GM12878 (cell line): ENCODE measurements around the gene ZNF32. TPM values are rescaled to one million over a fixed set of nuclear protein-coding genes. Genes with fewer than 3 reads are reported as not detected.

ENCODE experiments used
- ATAC-seq: fragments of 200-7000 bp; cut with Tn5 transposase; 3 replicates; pipeline ENCODE4 v1.9.1; 2020; ENCODE audit warnings: mild to moderate bottlenecking, moderate library complexity
- BruUV-seq: library from RNA; stranded (reverse); fragments of 400-500 nt; replicated peaks from 2 replicates; lab custom pipeline; 2021; lab: Mats Ljungman, UMichigan
- CTCF ChIA-PET: fragments of 300-600 bp; sonication (Branson Sonifier 250); formaldehyde crosslinking; extraction: SDS; loops from one replicate; lab custom pipeline; 2021; ENCODE audit warnings: inconsistent platforms; lab: Yijun Ruan, JAX
- POLR2A ChIA-PET: fragments of 350-600 bp; formaldehyde crosslinking; extraction: SDS; loops from one replicate; lab custom pipeline; 2021; ENCODE audit warnings: inconsistent platforms; lab: Charles Lee
- RAD21 ChIA-PET: fragments of 300-600 bp; sonication (Branson Sonifier 250); formaldehyde crosslinking; loops from one replicate; lab custom pipeline; 2023; ENCODE audit warnings: antibody characterized with exemption; ENCODE audit not compliant: unreplicated experiment; lab: Charles Lee
- SMC1A ChIA-PET: fragments of 300-600 bp; sonication (Branson Sonifier 250); formaldehyde crosslinking; loops from one replicate; lab custom pipeline; 2023; ENCODE audit not compliant: unreplicated experiment, uncharacterized antibody; lab: Charles Lee
- DNase-seq: peaks from one replicate; pipeline ENCODE4 v3.0.0-alpha.2; 2011; ENCODE audit warnings: low read depth, low spot score
- FAIRE-seq: peaks from 3 replicates; lab custom pipeline; 2011; peaks lifted over from hg19 to GRCh38; lab: Jason Lieb, UNC
- H2AFZ ChIP-seq: 2 replicates; pipeline ENCODE4 v1.6.0; 2011; ENCODE audit warnings: low read depth, low read length, control low read depth; ENCODE audit not compliant: control insufficient read depth
- H3K27ac ChIP-seq: 2 replicates; pipeline ENCODE4 v1.5.1; 2011; ENCODE audit warnings: control low read depth; ENCODE audit not compliant: control insufficient read depth, insufficient read depth
- H3K27me3 ChIP-seq, 2 experiments: replicated peaks in 1 of 2; 2 replicates each; pipeline versions ENCODE4 v1.6.0 to v1.6.1; 2011; ENCODE audit warnings: low read length in 1 of 2; ENCODE audit not compliant: control insufficient read depth in 2 of 2, insufficient read depth in 2 of 2
- H3K36me3 ChIP-seq, 2 experiments: 2 replicates each; pipeline ENCODE4 v1.5.1; 2011; ENCODE audit warnings: low read length in 1 of 2; ENCODE audit not compliant: control insufficient read depth in 2 of 2, insufficient read depth in 2 of 2
- H3K4me1 ChIP-seq: 2 replicates; pipeline ENCODE4 v1.6.1; 2011; ENCODE audit warnings: mild to moderate bottlenecking, low read length, moderate library complexity, mixed read lengths; ENCODE audit not compliant: control insufficient read depth, insufficient read depth
- H3K4me2 ChIP-seq: 2 replicates; pipeline ENCODE4 v1.6.0; 2011; ENCODE audit warnings: control low read depth; ENCODE audit not compliant: control insufficient read depth, insufficient read depth
- H3K4me3 ChIP-seq: fragments of 200-600 bp; sonication (generic); 2 replicates; pipeline ENCODE4 v1.5.1; 2016
- H3K79me2 ChIP-seq: 2 replicates; pipeline ENCODE4 v1.6.0; 2011; ENCODE audit warnings: low read length; ENCODE audit not compliant: control insufficient read depth, insufficient read depth
- H3K9ac ChIP-seq: 2 replicates; pipeline ENCODE4 v1.8.0; 2011; ENCODE audit warnings: low read length, control low read depth, mixed read lengths; ENCODE audit not compliant: control insufficient read depth, insufficient read depth
- H3K9me3 ChIP-seq: replicated peaks from 3 replicates; pipeline ENCODE4 v1.5.1; 2011; ENCODE audit warnings: mild to moderate bottlenecking, low read length; ENCODE audit not compliant: control insufficient read depth, insufficient read depth
- H4K20me1 ChIP-seq: 2 replicates; pipeline ENCODE4 v1.6.0; 2011; ENCODE audit not compliant: control insufficient read depth, insufficient read depth
- FOS ChIP-seq: IDR thresholded peaks from 3 replicates; pipeline ENCODE4 v1.6.1; 2011; ENCODE audit warnings: borderline replicate concordance; ENCODE audit not compliant: insufficient read length; ENCODE audit errors: extremely low read depth
- NFYA ChIP-seq: IDR thresholded peaks from 2 replicates; pipeline ENCODE4 v1.6.1; 2011; ENCODE audit warnings: low read depth, mild to moderate bottlenecking, low read length, improper control_type of control experiment, borderline replicate concordance
- SMAD1 ChIP-seq: fragments of 450-650 bp; IDR thresholded peaks from 2 replicates; pipeline ENCODE4 v1.6.1; 2018; ENCODE audit warnings: mild to moderate bottlenecking, low read depth; ENCODE audit not compliant: partially characterized antibody
- TARDBP ChIP-seq: IDR thresholded peaks from 2 replicates; pipeline ENCODE4 v1.6.1; 2016; ENCODE audit warnings: borderline replicate concordance
- ZZZ3 ChIP-seq: IDR thresholded peaks from 2 replicates; pipeline ENCODE4 v1.6.1; 2011; ENCODE audit warnings: low read depth; ENCODE audit not compliant: control insufficient read depth, insufficient read length
- WGBS: methylation state at CpG from one replicate; pipeline ENCODE4 v1.1.6; 2016; ENCODE audit warnings: low lambda C conversion rate; ENCODE audit not compliant: insufficient replicate concordance, insufficient coverage; ENCODE audit errors: missing lambda C conversion rate; 5-methylcytosine and 5-hydroxymethylcytosine counted together
- in situ Hi-C: fragments of 300-500 bp; cut with MboI; formaldehyde crosslinking; loops from 9 replicates; pipeline ENCODE4 v1.14.3; 2018; ENCODE audit warnings: mixed read lengths
- intact Hi-C: fragments of 100-400 bp; cut with micrococcal nuclease; formaldehyde crosslinking; loops from one replicate; pipeline ENCODE4 v1.14.2; 2022; ENCODE audit not compliant: unreplicated experiment
- polyA plus RNA-seq, 11 experiments: library from polyadenylated mRNA; depleted of rRNA in 4 of 11; unstranded in 6 of 11; stranded (reverse) in 5 of 11; fragments of >200 nt; fragmentation: Nextera tagmentation in 4 of 11; fragmentation: Illumina TruSeq in 1 of 11; extraction: Ambion mirVana in 4 of 11; extraction: Trizol in 1 of 11; gene quantifications; 1 replicate in 1 of 11; 2 replicates in 10 of 11; pipeline versions ENCODE4 v1.2.1 to v1.2.3, GENCODE V29; 2011 to 2016; ENCODE audit warnings: inconsistent platforms in 2 of 11, missing spikeins in 2 of 11, low read depth in 1 of 11
- total RNA-seq, 4 experiments: library from RNA; depleted of rRNA in 3 of 4; stranded (reverse); fragments of >200 nt in 3 of 4; fragmentation: Illumina TruSeq in 1 of 4; extraction: Trizol in 1 of 4; gene quantifications; 2 replicates each; pipeline versions ENCODE4 v1.2.1 to v1.2.3, GENCODE V29; 2013 to 2021
- TF ChIP-seq, protein P1 (sequence below): fragments of 450-650 bp; IDR thresholded peaks from 2 replicates; pipeline ENCODE4 v1.6.1; 2017; ENCODE audit warnings: mild to moderate bottlenecking, low read depth, inconsistent platforms; ENCODE audit not compliant: poor library complexity, severe bottlenecking
- TF ChIP-seq, protein P2 (sequence below): IDR thresholded peaks from 2 replicates; pipeline ENCODE4 v1.6.1; 2012; ENCODE audit warnings: improper control_type of control experiment, low read depth, low read length; ENCODE audit not compliant: insufficient replicate concordance
- TF ChIP-seq, protein P3 (sequence below): IDR thresholded peaks from 2 replicates; pipeline ENCODE4 v1.6.1; 2011; ENCODE audit warnings: low read depth, low read length, improper control_type of control experiment, borderline replicate concordance
- TF ChIP-seq, protein P4 (sequence below): fragments of 450-650 bp; IDR thresholded peaks from 2 replicates; pipeline ENCODE4 v1.6.1; 2017; ENCODE audit warnings: mild to moderate bottlenecking
- TF ChIP-seq, protein P5 (sequence below): fragments of 450-650 bp; IDR thresholded peaks from 2 replicates; pipeline ENCODE4 v1.6.1; 2017; ENCODE audit warnings: antibody characterized with exemption, mild to moderate bottlenecking, moderate library complexity

ZNF32 gene
- total and polyA plus RNA-seq, 10 of the 15 experiments (the other 5 are each of a cell fraction or from before 2014, with no cell fraction given), result 1.9 to 23.0 (median 3.4) TPM

DNA sequence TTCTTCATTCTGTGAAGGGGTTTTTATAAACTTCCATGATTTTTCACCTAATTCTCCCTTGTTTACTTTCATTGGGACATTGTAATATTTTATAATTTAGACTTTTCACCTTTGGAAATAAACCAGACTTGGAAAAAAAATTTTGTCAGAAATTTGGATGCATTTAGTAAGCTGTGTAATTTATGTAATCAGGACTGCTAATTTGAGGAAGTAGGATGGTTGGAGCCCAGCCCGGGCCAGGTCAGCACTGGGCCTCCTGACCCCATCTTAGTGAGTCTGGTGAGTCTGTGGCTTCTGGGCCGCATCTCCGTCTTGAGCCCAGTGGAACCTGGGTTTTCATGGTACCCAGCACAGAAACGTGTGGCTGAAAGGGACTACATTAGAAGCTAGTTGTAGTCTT lies 27.6 kb upstream of the ZNF32 start:
- RAD21 ChIA-PET, result interaction anchor here (1.8 kb wide), 1 partner anchor 710 kb away, joined by 4 read pairs; no protein-coding TSS in a partner anchor
- Histone ChIP-seq H2AFZ (no peak overlapping the region), H3K4me2 (no peak overlapping the region), H3K4me1 (no peaks in the 10 kb centered on the region), H4K20me1 (no peaks in the 10 kb centered on the region), H3K9ac (no peak overlapping the region), H3K36me3 (no peaks in the 10 kb centered on the region), H3K9me3 (no peaks in the 10 kb centered on the region; the same call in 2 of the 3 replicates), H3K4me3 (no peak overlapping the region), H3K27me3 (no peaks in the 10 kb centered on the region), H3K27ac (no peak overlapping the region), H3K79me2 (no peaks in the 10 kb centered on the region)
- SMC1A ChIA-PET, result interaction anchor here (1.2 kb wide), 1 partner anchor 710 kb away, joined by 3 read pairs; no protein-coding TSS in a partner anchor
- no TSS peak for BruUV-seq
- no peak for ATAC-seq
- POLR2A ChIA-PET, result no interaction called here
- intact Hi-C loops, result no loop called here
- DNase-seq, result no peak
- no peak for FAIRE-seq
- WGBS, result 36% methylated on average over 4 of the region's 4 CpGs
- in situ Hi-C loops, result no loop called here
- CTCF ChIA-PET, result no interaction called here
- TF ChIP-seq, protein P1, sequence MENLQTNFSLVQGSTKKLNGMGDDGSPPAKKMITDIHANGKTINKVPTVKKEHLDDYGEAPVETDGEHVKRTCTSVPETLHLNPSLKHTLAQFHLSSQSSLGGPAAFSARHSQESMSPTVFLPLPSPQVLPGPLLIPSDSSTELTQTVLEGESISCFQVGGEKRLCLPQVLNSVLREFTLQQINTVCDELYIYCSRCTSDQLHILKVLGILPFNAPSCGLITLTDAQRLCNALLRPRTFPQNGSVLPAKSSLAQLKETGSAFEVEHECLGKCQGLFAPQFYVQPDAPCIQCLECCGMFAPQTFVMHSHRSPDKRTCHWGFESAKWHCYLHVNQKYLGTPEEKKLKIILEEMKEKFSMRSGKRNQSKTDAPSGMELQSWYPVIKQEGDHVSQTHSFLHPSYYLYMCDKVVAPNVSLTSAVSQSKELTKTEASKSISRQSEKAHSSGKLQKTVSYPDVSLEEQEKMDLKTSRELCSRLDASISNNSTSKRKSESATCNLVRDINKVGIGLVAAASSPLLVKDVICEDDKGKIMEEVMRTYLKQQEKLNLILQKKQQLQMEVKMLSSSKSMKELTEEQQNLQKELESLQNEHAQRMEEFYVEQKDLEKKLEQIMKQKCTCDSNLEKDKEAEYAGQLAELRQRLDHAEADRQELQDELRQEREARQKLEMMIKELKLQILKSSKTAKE, result no peak
- TF ChIP-seq, protein P2, sequence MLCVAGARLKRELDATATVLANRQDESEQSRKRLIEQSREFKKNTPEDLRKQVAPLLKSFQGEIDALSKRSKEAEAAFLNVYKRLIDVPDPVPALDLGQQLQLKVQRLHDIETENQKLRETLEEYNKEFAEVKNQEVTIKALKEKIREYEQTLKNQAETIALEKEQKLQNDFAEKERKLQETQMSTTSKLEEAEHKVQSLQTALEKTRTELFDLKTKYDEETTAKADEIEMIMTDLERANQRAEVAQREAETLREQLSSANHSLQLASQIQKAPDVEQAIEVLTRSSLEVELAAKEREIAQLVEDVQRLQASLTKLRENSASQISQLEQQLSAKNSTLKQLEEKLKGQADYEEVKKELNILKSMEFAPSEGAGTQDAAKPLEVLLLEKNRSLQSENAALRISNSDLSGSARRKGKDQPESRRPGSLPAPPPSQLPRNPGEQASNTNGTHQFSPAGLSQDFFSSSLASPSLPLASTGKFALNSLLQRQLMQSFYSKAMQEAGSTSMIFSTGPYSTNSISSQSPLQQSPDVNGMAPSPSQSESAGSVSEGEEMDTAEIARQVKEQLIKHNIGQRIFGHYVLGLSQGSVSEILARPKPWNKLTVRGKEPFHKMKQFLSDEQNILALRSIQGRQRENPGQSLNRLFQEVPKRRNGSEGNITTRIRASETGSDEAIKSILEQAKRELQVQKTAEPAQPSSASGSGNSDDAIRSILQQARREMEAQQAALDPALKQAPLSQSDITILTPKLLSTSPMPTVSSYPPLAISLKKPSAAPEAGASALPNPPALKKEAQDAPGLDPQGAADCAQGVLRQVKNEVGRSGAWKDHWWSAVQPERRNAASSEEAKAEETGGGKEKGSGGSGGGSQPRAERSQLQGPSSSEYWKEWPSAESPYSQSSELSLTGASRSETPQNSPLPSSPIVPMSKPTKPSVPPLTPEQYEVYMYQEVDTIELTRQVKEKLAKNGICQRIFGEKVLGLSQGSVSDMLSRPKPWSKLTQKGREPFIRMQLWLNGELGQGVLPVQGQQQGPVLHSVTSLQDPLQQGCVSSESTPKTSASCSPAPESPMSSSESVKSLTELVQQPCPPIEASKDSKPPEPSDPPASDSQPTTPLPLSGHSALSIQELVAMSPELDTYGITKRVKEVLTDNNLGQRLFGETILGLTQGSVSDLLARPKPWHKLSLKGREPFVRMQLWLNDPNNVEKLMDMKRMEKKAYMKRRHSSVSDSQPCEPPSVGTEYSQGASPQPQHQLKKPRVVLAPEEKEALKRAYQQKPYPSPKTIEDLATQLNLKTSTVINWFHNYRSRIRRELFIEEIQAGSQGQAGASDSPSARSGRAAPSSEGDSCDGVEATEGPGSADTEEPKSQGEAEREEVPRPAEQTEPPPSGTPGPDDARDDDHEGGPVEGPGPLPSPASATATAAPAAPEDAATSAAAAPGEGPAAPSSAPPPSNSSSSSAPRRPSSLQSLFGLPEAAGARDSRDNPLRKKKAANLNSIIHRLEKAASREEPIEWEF, result no peak
- TF ChIP-seq, protein P3, sequence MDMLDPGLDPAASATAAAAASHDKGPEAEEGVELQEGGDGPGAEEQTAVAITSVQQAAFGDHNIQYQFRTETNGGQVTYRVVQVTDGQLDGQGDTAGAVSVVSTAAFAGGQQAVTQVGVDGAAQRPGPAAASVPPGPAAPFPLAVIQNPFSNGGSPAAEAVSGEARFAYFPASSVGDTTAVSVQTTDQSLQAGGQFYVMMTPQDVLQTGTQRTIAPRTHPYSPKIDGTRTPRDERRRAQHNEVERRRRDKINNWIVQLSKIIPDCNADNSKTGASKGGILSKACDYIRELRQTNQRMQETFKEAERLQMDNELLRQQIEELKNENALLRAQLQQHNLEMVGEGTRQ, result no peak
- TF ChIP-seq ZZZ3, result no peak
- TF ChIP-seq, protein P4, sequence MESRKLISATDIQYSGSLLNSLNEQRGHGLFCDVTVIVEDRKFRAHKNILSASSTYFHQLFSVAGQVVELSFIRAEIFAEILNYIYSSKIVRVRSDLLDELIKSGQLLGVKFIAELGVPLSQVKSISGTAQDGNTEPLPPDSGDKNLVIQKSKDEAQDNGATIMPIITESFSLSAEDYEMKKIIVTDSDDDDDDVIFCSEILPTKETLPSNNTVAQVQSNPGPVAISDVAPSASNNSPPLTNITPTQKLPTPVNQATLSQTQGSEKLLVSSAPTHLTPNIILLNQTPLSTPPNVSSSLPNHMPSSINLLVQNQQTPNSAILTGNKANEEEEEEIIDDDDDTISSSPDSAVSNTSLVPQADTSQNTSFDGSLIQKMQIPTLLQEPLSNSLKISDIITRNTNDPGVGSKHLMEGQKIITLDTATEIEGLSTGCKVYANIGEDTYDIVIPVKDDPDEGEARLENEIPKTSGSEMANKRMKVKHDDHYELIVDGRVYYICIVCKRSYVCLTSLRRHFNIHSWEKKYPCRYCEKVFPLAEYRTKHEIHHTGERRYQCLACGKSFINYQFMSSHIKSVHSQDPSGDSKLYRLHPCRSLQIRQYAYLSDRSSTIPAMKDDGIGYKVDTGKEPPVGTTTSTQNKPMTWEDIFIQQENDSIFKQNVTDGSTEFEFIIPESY, result no peak
- no peak for TF ChIP-seq FOS
- TF ChIP-seq, protein P5, sequence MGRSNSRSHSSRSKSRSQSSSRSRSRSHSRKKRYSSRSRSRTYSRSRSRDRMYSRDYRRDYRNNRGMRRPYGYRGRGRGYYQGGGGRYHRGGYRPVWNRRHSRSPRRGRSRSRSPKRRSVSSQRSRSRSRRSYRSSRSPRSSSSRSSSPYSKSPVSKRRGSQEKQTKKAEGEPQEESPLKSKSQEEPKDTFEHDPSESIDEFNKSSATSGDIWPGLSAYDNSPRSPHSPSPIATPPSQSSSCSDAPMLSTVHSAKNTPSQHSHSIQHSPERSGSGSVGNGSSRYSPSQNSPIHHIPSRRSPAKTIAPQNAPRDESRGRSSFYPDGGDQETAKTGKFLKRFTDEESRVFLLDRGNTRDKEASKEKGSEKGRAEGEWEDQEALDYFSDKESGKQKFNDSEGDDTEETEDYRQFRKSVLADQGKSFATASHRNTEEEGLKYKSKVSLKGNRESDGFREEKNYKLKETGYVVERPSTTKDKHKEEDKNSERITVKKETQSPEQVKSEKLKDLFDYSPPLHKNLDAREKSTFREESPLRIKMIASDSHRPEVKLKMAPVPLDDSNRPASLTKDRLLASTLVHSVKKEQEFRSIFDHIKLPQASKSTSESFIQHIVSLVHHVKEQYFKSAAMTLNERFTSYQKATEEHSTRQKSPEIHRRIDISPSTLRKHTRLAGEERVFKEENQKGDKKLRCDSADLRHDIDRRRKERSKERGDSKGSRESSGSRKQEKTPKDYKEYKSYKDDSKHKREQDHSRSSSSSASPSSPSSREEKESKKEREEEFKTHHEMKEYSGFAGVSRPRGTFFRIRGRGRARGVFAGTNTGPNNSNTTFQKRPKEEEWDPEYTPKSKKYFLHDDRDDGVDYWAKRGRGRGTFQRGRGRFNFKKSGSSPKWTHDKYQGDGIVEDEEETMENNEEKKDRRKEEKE, result no peak
- TF ChIP-seq TARDBP, result no peak
- TF ChIP-seq NFYA, result no peak
- no peak for TF ChIP-seq SMAD1
